DMS114 treated with DMSO at 0.1 percent for 48 hours (cell line): ENCODE data around the gene SAMD11.
A peak's percentile ranks its signal among the peaks of the same experiment; 100 is the strongest.

Experiments used
- DNase-seq: peaks from one replicate; lab custom pipeline; 2025; ENCODE audit not compliant: unreplicated experiment; lab: John Stamatoyannopoulos, UW

SAMD11 gene

DNA sequence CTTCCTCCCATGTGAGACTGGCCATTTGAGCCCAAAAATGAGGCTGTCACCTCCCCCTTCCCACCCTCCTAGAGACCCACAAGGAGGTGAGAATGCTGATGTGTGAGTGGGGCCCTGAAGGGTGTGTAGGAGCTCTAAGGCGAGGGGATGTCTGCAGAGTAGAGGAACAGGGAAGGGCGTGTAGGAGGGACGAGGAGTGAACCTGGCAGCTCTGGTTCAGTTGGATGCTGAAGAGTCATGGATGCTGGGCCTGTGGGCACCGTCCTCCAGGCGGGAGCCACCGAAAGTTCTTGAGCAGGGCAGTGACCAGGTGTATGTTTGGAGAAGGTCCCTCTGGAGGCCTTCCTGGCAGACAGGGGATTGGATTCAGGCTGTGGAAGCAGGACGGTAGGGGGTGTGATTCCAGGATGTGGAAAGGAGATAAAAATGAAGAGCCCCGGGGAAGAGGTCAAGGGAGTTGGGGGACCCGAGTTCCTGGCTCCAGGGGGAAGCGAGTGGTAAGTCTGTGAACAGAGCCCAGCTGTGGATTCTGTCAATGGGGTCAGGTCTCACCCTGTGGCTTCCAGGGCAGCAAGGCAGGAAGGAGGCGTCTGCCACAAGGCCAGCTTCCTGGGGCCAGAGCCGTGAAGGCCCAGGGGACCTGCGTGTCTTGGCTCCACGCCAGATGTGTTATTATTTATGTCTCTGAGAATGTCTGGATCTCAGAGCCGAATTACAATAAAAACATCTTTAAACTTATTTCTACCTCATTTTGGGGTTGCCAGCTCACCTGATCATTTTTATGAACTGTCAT lies 7.9 kb downstream of the SAMD11 start:
- no peak for DNase-seq

DNA sequence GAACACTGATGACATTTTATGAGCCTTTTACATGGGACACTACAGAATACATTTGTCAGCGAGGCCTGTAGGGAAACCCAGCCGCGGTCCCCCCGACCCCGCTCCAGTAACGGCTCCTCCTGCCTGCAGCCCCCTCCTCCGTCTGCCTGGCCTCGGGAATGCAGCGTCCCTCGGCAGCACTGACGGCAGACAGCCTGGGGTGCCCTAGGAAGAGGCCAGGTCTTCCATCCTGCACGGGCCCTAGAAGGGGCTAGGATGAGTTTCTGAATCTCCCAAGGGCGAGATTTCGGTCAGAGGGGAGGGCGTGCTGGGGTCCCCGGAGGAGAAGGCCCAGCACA lies 8.4 kb downstream of the SAMD11 start:
- DNase-seq = no peak

DNA sequence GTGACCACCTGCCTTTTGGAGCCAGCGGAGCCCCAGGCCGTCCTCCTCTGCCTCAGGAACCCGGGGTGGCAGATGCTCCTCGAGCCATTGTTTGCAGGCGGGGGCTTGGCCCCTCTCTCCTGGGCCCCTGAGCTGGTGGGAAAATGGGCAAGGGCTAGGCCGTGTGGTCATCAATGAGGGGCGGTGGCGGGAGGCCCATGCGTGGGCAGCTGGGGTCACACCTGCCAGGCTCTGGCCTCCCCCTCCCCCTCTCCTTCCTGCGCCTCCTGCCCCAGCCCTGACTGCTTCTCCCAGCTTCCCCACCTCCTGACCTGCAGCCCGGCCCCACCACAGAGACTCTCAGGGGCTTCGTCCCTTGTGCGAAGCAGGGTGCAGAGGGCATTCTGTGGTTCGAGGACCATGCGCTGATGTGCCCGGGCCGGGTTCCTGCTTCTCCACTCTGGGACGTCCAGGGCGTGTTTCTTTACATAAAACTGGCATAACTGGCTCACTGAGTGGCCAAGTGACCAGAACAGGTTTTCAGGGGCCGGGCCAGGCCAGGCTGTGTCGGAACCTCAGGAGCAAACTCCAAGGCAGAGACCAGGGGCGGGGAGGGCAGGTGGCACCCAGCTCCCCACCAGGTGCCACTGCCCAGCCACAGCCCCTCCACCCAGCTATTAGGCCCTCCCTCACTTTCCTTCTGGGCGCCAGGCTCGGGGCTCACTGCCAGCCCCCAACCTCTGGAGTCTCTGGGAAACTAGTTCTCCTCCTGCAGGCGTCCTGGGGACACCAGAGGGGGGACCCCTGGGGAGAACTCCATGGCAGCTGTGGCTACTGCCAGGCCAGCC lies 9.3 kb downstream of the SAMD11 start:
- DNase-seq = no peak

DNA sequence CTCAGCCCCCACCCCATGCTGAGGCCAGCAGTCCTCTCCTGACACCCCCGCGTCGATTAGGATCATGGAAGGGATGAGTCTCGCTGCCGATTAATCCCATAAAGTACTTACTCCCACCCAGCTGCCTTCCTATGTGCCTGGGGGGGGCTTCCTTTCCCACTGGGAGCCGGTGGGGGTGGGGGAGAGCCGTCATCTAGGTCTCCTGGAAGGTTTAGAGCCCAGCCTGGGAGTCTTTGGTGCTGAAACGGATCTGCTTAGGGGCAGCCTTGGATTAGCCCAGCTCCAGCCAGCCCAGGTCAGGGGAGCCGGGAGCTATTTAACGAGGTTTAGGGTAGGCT lies 9.8 kb downstream of the SAMD11 start:
- DNase-seq = no peak

DNA sequence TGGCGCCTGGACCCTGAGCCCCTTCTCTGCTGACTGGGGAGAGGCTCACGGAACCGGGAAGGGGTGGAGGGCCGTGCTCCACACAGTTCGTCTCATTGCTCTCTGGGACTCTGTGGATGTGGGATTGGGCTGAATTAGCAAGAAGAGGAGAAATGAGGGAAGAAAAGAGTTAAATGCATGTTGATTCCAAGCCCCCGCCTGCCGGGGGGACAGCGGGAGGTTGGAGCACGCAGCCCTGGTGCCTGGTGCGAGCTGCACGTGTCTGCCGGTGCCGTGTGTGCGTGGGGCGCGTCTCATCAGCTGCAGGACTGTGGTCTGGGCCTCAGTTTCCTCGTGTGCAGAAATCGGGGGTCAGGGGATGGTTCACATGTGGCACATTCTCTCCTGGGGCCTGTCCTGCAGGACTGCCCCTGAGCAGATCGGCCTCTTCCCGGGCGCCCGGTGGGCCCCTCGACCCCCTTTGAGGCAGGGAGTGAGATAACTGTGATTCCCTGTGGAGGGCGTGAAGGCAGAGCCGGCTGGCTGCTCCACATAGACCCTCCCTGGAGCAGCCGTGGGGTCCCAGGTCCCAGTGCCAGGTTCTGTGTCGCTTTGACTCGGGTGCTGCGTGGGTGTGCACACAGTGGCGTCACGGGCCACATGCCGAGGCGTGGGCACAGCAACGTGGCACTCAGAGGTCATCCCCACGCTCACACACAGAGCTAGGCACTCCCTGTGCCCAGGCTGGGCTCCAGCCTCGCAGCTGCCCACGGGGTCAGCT lies 11.4 kb downstream of the SAMD11 start:
- no peak for DNase-seq

DNA sequence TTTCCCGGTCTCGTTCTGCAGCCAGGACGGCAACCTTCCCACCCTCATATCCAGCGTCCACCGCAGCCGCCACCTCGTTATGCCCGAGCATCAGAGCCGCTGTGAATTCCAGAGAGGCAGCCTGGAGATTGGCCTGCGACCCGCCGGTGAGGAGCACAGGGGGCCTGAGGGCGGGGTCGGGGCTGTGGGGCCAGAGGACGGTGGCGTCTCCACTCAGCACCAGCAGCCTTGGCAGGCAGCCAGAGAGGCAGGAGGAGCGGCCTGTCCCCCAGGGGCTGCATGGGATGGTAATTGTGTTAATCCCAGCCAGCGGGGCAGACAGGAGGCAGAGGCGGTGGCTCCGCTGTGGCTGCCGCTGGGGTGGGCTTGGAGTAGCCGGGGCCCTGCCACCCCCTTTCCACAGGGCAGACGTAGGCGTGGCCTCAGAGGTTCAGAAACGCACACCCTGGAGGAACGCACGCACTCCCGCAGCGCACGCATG lies 12.1 kb downstream of the SAMD11 start:
- no peak for DNase-seq

DNA sequence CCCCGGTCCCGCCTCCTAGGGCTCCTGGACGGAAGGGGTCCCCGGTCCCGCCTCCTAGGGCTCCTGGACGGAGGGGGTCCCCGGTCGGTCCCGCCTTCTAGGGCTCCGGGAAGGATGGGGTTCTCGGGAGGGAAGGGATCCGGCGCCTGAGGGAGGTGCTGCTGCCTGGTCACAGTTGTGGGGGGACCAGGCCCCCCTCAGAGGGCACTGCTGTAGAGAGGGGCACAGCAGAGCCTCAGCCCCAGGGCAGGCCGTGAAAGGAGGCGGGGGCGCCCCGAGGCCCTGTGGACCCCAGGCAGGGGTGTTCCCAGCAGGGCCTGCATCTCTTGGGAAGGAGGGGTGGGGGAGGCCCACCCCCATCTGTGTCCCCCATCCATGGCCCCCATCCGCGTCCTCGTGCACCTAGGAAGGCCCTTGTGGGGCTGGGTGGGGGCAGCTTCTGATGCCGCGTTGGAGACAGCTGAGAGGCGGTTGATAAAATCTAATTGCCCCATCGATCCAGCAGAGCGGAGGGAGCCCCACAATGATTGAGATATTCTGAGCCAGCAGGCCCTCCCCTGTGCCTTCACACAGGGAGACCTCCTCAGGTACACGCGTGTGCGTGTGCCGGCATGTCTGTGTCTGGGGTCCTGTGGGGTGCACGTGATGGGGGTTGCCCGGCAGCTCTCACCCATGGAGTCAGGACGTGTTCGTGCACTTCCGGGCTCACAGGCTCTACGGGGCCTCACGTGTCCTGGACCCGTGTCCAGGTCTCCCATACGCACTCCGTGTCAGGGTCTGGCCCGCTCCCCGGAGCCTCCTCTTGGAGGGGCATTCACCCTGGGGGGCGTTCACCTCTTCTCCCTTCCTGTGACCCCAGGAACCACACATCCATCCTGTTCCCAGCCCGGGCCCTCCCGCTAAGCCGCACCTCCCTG lies 12.9 kb downstream of the SAMD11 start:
- no peak for DNase-seq

DNA sequence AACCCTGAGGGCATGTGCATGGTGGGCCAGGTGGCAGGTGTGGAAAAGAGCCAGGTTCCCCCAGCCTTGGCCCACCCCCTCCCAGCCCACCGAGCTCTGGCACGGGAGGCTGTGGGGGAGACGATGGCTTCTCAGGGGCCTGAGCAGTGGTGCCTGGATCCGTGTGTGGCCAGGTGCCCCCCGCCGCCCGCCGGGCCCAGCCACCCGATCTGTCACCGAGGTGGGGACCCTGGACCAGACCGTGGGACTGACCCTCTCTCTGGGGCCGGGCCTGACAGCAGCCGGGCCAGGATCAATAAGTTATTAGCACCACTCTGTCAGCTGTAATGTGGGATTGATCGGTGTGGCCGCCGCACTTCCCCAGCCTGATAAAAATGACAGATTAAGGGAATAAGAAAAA lies 13.8 kb downstream of the SAMD11 start:
- DNase-seq = no peak

DNA sequence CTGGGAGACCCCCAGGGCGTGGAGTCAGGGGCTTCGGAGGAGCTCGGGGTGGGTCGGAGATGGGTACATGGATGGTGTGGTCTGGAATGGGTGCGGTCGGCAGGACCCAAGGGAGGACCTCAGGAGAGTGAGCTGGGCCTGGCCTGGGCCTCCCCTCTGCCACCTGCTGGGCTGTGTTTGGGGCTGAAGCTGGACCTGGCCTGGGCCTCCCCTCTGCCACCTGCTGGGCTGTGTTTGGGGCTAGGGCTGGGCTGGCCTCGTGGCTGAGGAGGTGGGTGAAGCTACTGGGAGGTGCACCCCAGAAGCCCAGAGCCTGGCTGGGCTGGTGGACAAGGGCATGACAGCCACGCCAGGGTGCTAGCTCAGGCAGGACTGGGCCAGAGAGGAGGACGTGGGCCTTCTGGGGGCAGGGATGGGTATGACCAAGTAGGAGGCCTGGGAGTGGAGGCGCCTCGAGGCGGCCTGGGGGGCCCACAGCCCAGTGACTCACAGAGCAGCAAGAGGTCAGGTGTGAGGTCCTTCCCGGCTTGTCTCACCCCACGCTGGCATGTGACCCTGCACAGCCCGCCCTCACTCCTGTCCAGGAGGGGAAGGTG lies 14.5 kb downstream of the SAMD11 start:
- peak; percentile 32 for DNase-seq

DNA sequence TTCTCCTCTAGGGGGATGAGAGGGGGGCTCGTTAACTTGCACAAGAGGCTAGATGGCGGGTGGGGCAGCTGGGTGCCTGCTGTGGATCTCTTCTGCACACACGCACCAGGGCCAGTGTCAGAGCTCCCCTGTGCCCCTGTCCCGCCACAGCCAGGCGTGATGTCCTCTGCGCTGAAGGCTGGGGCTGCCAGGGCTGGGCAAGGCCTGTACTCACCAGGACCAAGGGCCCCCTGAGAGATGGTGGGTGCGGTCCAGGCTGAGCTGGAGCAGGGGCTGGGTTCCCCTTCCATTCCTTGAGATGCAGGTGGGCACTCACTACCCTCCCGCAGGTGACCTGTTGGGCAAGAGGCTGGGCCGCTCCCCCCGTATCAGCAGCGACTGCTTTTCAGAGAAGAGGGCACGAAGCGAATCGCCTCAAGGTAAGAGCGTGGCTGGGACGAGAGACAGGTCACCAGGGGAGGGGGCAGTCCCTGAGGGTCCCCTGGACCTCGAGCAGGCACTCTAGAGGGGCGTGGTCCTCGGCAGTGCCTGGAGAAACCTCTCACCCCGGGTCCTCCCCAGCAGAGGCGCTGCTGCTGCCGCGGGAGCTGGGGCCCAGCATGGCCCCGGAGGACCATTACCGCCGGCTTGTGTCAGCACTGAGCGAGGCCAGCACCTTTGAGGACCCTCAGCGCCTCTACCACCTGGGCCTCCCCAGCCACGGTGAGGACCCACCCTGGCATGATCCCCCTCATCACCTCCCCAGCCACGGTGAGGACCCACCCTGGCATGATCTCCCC lies 15.2 kb downstream of the SAMD11 start:
- DNase-seq = no peak

DNA sequence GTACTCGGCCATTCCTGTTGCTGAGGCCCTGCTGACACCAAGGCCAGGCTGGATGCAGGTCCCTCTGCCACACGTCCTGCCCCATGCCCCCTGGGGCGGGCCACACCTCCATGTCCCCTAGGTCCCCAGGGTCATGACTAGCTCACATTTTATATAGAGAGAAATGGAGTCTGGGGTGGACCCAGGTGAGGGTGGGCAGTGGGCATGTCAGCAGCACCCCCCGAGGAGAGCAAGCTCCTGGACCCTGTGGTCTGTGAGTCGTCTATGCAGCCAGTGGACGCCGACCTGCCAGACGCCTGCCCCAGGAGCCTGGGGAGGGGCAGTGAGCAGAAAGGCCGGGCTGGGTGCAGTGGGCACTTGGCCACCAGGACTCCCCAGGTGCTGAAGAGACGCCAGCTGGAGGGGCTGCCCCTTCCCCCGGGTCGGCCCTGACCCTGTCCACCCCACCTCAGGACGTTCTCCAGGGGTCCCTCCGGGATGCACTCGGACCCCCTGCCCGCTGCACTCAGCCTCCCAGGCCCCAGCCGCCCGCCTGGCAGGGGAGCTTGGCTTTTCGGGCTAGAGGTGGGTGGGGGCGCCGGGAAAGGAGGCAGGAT lies 15.9 kb downstream of the SAMD11 start:
- no peak for DNase-seq

DNA sequence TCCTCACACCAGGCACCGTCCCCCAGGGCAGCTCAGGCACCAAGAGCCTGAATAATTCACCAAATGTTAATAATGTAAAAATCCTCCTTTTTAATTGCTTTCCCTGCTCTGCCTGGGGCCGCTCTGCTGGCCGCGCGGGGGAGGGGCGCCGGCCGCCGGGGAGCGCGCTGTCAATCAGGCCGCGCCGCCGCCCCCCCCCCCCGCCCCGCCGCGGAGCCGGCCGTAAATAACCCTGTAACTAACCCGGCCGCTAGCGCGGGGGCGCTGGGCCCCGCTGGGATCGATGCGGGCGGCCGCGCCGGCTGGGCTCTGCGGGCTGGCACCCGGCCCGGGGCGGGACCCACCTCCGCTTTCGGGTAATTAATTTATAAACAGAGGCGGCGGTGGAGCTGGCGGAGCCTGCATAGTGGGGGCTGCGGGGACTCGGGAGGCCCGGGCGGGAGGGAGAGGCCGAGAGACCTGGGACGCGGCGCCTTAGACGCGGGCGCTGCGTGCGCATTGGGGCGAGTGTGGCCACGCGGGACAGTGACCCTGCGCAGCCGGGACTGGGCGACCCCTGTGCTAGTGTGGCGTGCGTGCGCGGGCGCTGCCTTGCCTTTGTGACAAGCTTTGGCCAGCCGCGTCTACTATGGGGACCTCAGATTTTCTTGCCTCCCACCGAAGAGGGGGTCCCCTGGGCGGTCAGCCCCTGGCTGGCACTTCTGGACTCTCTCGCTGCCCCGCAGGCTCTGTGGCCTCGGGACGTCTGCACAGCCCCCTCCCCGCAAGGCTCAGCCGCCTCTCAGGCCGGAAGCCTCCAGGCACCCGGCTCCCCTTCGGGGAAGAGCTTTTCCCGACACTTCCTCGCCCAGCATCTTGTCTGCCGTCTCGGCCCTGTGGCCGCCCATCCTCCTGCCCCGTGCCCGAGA lies 16.6 kb downstream of the SAMD11 start:
- no peak for DNase-seq

DNA sequence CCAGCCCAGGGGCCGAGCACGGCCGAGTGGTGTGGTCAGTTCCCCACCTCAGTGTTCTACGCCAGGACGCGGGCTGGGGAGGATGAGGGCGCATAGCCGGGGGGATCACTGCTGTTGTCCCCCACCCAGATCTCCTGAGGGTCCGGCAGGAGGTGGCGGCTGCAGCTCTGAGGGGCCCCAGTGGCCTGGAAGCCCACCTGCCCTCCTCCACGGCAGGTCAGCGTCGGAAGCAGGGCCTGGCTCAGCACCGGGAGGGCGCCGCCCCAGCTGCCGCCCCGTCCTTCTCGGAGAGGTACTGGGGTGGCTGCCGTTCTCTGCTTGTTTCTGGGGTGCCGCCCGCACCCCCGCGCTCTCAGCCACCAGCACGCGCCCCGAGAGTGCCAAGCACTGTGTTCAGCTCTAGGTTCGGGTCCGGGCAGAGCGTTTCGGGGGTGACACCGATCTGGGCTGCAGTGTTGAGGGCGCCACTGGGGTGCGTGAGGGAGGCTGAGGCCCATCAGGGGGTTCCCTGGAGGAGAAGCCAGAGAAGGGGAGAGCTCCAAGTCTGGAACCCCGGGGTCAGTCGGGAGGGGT lies 17.4 kb downstream of the SAMD11 start:
- DNase-seq = no peak

DNA sequence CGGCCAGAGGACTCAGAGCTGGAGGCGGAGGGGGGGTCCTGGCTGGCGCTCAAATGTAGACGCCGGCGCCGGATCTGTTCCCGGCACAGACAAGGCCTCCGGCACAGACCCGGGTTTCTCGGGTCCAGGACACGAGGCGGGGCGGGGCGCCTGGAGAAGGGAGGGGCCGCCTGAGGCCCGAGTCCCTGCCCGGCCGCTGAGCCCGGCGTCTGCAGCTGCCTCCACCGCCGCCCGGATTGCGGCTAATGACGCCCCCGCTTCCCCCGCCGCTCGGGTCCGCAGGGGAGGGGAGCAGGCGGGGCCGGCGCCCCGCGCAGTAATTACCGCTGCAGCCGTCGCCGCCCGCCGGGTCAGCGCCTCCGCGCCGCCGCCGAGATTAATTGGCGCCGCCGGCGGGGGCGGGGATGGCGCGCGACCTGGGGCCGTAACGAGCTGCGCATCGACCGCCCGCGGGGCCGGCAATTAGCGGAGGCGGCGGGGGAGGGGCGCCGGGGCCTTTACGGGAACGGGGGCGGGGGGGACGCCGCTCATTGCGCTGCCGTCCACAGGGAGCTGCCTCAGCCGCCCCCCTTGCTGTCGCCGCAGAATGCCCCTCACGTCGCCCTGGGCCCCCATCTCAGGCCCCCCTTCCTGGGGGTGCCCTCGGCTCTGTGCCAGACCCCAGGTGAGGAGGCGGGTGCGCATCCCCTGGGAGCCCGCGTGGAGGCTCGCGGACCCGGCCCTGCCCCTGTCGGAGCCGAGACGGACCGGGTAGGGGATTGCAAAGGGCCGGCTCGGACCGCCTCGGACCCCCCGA lies 18.1 kb downstream of the SAMD11 start:
- DNase-seq = no peak

DNA sequence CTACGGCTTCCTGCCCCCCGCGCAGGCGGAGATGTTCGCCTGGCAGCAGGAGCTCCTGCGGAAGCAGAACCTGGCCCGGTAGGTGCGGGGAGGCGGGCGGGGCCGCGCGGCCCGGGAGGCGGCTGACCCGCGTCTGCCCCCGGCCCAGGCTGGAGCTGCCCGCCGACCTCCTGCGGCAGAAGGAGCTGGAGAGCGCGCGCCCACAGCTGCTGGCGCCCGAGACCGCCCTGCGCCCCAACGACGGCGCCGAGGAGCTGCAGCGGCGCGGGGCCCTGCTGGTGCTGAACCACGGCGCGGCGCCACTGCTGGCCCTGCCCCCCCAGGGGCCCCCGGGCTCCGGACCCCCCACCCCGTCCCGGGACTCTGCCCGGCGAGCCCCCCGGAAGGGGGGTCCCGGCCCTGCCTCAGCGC lies 18.7 kb downstream of the SAMD11 start:
- DNase-seq = no peak

DNA sequence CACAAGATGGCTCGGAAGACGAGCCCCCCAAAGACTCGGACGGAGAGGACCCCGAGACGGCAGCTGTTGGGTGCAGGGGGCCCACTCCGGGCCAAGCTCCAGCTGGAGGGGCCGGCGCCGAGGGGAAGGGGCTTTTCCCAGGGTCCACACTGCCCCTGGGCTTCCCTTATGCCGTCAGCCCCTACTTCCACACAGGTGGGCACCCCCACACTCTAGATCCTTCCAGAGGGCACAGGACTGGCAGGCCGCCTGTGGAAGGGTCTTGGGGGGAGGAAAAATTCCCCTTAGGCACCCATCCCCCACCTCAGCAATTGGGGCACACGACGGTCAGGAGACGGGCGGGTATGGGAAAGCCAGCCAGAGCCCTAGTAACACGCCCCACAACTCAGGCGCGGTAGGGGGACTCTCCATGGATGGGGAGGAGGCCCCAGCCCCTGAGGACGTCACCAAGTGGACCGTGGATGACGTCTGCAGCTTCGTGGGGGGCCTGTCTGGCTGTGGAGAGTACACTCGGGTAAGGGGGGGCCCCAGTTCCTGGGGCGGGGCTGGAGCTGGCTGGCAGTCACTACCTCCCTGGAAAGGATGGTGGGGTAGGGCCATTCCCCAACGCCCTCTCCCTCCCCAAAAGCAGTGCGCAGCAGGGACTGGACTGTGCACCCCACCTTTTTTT lies 19.3 kb downstream of the SAMD11 start:
- DNase-seq = no peak
